ENCODE results near the gene MYO15B.

The MYO15B gene

DNA sequence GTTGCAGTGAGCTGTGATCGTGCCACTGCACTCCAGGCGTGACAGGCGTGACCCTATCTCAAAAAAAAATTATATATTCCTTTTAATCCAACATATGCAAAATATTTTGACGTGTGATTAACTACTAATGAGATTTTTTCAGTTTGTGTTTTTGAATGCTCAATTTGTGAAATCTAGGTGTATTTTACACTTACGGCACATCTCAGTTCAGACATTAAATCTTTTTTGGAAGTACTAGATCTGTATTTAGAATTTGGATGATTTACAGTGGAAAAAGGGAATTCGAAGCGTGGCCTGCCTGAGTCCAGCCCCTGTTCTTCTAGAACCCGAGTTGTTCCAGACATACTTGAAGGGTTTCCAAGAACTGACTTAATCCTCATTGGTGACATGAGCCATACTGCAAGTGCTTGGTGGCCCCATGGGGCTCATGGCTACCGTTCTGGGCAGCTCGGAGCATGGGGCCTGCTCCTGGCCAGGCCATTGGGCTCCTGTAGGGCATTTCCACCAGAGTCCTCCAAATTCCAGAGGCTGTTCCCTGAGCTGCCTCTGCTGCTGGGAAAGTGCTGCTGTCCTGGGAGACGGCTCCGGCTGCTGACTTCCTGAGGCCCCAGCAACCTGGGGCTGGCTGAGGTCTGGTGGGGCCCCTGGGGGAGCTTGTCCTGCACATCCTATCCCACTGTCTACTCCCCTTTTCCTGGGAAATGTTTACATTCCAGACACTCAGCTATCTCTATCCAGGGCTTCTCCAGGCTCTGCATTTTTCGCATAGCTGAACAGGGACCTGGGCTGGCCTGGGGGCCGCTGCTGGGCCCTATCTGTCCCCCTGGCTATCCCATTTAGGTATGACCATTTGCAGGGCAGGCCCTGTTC, 34.9 kb upstream of the MYO15B start:
- no peak for TF ChIP-seq GATA2 (IDR thresholded peaks at IDR 0.05; ENCODE audit: low read depth, low read length)
- no peak for TF ChIP-seq GATA3 (IDR thresholded peaks at IDR 0.05; ENCODE audit: low read depth, low read length)

DNA sequence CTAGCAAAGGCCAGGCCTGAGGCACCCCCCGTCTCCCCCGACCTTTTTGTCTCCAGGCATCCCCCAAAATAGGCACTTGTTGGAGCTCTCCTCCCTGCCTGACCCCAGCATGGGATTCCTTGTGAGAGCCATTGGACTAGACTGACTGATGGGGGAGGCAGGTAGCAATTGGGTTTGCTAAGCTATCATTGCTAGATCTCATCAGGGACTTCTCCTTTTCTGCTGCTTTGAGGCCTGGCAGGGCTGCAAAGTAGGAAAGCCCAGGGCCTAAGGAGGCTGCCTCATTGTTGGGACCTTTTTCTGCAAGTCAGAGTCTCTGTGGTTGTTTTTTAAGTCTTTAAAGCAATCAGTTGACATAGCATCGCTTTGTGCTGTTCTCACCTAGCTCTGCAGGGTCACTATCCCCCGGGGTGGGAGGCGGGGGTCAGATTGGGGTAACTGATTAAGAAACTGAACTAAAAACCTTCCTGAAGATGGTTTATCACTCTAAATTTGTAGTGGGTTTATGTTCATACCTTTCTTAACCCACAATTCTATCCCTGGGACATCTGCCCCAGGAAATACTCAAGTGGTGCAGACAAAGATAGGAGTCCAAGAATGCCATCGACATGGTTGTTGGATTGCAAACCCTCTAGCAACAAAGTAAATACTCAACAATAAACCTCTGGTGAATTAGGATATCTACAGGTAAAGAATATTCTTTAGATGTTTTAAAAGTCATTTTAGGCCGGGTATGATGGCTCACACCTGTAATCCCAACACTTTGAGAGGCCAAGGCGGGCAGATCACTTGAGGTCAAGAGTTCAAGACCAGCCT, 34.1 kb upstream of the MYO15B start:
- TF ChIP-seq GATA3 (IDR thresholded peaks at IDR 0.05; ENCODE audit: low read depth, low read length), result no peak
- TF ChIP-seq GATA2 (IDR thresholded peaks at IDR 0.05; ENCODE audit: low read depth, low read length), result no peak

DNA sequence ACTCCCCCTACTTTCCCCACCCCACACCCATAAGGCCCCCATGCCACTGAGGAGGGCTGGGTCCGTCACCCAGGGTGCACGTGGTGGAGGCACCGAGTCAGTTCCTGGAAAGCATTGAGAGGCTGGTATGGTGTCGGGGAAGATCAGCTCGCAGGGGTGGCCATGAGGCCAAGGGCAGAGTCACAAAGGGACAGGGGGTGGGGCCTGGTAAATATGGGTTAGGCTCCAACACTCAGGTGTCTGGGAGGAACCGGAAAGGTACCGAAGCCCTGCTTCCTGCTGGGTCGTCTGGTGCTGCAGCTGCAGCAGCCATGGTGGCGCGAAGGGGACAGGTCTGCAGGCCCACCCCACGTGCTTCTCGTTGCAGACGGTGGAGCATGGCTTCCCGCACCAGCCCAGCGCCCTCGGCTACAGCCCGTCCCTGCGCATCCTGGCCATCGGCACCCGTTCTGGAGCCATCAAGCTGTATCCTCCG, 31.9 kb upstream of the MYO15B start:
- TF ChIP-seq GATA3 (IDR thresholded peaks at IDR 0.05; ENCODE audit: low read depth, low read length), result no peak
- no peak for TF ChIP-seq GATA2 (IDR thresholded peaks at IDR 0.05; ENCODE audit: low read depth, low read length)

DNA sequence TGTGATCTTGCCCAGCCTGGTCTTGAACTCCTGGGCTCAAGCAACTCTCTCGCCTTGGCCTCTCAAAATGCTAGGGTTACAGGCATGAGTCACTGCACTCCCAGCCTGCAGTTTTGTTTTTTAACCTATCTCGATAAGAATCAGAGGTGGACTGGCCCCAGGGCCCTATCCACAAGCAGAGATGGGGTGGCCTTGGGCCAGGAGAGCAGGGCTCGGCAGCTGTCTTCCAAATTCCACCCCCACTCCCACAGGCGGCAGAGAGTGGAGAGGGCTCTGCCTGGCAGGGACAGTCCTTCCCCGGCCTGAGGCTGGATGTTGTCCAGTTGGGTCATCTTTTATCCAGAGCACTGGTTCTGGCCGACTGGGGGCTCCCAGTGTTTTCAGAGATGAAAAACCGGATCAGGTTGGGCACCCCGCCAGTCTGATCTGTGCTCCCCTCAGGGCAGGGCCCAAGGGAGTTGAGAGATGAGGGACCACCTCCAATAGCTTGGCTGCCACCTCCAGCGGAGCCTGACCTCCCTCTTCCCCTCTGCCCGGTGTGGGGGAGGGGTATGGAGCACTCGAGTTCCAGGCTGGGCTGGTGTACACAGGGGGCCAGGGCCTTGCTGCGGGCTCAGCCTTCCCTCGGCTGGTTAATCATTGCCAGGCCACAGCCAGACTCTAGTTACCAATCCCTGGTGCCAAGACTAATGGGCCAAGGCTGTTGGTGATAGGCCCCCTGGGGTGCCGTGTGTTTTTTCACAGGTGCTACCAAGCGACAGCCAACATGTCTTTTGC, 30.3 kb upstream of the MYO15B start:
- TF ChIP-seq GATA2 (IDR thresholded peaks at IDR 0.05; ENCODE audit: low read depth, low read length) (peak; percentile 88), GATA3 (IDR thresholded peaks at IDR 0.05; ENCODE audit: low read depth, low read length) (no peak)

DNA sequence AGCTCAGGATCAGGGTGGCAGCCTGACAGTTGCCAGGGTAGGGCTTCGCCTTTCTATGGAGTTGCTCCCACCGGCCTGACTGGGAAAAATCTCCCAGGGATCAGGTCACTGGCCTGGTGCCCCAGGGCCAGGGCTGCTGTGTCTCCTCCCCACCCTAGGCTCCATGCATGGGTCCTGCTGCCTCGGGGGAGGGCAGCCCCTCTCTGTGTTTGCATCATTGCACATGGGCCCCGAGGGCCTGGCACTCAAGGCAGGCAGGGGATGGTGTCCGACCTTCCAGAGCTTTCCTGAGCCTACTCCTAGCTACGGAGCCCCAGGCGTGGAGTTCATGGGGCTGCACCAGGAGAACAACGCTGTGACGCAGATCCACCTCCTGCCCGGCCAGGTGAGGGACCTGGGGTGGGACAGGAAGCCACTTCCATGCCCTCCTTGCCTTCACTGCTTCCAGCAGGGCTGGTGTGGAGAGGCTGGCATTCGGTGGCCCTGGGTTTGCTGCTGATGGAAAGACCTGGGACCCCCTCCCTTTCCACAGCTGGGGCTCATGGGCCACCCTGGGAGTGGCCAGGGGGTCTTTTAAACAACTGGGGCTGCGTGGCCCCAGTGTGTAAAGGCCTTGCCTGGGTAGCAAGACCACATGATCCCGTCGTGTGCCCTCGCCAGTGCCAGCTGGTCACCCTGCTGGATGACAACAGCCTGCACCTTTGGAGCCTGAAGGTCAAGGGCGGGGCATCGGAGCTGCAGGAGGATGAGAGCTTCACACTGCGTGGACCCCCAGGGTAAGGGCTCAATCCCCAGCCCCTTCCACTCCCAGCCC, 29.5 kb upstream of the MYO15B start:
- TF ChIP-seq GATA2 (IDR thresholded peaks at IDR 0.05; ENCODE audit: low read depth, low read length) (no peak), GATA3 (IDR thresholded peaks at IDR 0.05; ENCODE audit: low read depth, low read length) (no peak)

DNA sequence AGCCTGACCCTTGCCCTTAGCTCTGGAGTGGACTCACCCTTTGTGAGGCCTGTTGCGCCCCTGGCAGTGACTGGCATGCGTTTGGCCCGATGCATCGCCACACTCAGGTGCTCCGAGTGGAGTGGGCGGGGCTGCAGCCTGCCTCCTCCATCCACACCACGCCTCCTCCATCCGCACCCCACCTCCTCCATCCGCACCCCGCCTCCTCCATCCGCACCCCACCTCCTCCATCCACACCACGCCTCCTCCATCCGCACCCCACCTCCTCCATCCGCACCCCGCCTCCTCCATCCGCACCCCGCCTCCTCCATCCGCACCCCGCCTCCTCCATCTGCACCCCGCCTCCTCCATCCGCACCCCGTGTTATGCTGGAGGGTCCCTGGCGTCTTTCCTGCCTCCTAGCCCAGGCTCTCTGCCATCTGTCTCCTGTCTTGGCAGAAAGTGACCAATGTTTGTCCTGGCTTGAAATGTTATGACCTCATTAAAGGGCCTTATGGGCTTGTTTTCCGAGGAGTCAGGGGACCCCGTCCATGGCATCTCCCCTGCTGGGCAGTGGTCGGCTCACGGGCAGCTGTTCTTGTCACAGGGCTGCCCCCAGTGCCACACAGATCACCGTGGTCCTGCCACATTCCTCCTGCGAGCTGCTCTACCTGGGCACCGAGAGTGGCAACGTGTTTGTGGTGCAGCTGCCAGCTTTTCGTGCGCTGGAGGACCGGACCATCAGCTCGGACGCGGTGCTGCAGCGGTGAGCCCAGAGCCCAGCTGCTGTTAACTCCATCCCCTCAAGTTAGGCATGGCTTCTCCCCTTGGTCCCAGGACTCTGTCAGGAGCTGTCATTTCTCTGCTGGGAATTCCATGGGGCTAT, 28.7 kb upstream of the MYO15B start:
- TF ChIP-seq GATA3 (IDR thresholded peaks at IDR 0.05; ENCODE audit: low read depth, low read length) (no peak), GATA2 (IDR thresholded peaks at IDR 0.05; ENCODE audit: low read depth, low read length) (no peak)

DNA sequence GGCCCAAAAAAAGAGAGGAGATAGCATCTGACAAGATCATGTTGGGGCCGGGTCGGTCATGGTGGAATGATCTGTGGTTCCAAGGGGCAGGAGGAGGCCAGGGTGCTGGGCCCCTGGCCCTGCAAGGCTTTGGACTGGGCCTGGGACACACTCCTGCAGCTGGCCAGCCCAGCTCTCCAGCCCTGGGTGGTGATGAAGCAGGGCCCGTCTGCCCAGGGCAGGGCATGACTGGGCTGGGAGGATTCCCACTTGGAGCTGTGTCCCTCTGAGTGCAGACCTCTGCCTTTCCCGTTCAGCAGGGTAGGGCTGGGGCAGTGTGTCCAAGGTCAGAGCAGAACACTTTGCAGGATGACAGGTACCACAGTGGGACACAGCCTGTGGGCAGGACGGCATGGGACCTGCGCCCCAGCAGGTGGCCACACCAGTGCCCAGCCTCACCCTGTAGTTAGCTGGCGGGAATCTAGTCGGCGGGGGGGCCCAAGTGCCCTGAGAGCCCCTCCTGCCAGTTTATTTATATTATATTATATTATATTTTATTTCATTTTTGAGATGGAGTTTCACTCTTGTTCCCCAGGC, 27.6 kb upstream of the MYO15B start:
- no peak for TF ChIP-seq GATA3 (IDR thresholded peaks at IDR 0.05; ENCODE audit: low read depth, low read length)
- TF ChIP-seq GATA2 (IDR thresholded peaks at IDR 0.05; ENCODE audit: low read depth, low read length), result no peak

DNA sequence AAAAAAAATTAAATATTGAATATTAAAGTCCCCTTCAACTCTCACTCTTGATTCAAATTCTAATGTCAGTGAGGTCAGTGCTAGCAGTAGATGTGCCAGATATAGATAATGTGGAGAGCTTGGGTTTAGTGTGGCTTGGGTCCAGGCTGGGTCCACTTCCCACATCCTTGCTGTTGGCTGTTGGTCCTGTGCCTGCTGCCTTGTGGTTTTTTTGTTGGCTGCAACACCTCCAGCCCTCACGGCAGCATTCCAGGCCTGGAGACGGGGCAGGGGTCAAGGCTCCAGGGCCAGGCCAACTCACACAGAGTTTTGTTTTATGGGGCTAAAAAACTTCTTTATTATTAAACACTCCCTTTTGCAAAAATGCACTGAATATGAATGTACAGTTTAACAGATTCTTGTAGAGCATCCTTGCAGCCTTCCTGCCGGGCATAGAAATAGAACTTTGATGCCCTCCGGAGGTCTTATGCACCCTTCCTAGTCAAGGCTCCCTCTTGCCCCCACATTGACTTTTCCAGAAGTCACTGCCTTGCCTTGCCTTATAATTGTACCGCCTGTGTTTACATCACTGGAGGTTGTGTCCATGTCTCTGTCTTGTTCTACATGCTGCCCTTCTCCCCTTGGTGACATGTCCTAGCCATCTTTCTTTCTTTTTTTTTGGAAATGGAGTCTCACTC, 25.5 kb upstream of the MYO15B start:
- TF ChIP-seq GATA2 (IDR thresholded peaks at IDR 0.05; ENCODE audit: low read depth, low read length) (no peak), GATA3 (IDR thresholded peaks at IDR 0.05; ENCODE audit: low read depth, low read length) (no peak)

DNA sequence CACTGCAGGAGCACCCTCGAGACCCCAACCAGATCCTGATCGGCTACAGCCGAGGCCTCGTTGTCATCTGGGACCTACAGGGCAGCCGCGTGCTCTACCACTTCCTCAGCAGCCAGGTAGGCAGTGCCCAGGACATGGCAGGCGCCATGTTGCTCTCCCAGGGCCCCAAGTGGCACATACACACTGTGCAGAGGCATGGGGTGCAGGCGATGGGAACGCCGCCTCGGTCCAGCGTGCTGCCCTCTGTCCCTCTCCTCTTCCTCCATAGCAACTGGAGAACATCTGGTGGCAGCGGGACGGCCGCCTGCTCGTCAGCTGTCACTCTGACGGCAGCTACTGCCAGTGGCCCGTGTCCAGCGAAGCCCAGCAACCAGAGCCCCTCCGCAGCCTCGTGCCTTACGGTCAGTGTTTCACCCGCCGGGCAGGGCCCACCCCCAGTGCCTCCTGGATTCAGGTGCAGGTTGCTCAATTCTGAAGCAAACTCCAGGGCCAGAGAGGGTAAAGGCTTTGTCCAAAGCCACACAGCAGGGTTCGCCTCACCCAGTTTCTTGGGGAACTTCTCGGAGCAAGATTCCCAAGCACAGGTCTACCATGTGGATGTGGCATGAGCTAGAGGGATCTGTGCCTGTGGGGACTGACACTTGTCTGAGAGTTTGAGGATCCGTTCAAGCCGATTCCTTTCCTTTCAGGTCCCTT, 24.4 kb upstream of the MYO15B start:
- TF ChIP-seq GATA3 (IDR thresholded peaks at IDR 0.05; ENCODE audit: low read depth, low read length) (no peak), GATA2 (IDR thresholded peaks at IDR 0.05; ENCODE audit: low read depth, low read length) (no peak)

DNA sequence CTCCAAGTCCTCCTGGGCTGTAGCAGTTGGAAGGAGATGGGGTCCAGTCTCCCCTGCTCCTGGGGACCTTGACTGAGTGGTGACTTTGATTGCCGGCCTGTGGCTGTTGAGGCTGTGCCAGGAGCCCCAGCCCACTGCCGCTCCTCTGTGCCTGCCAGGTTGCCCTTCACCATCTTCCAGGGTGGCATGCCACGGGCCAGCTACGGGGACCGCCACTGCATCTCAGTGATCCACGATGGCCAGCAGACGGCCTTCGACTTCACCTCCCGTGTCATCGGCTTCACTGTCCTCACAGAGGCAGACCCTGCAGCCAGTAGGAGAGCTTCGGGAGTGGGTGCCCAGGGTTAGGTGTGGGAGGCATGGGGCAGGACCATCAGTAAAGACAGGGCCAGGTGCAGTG, 23.4 kb upstream of the MYO15B start:
- TF ChIP-seq GATA2 (IDR thresholded peaks at IDR 0.05; ENCODE audit: low read depth, low read length), result no peak
- no peak for TF ChIP-seq GATA3 (IDR thresholded peaks at IDR 0.05; ENCODE audit: low read depth, low read length)

DNA sequence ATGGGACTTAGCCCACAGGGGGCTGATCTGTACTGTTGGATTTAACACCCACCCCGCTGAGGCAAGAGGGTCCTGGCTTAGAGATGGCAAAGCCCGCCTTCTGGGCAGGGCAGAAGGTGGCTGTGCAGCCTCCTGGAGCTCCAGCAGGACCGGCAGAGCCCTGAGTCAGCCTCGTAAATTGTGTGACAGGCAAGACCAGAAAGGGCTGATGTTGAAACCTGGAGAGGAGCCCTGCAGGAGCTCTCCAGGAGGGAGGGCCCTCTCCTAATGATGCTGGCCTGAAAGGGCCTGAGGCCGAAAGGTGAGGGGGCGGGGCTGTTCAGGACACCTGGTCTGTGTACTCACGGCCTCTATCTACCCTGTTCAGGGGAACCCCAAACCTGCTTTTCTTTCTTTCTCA, 22.5 kb upstream of the MYO15B start:
- TF ChIP-seq GATA3 (IDR thresholded peaks at IDR 0.05; ENCODE audit: low read depth, low read length), result no peak
- TF ChIP-seq GATA2 (IDR thresholded peaks at IDR 0.05; ENCODE audit: low read depth, low read length), result no peak

Measured in SH-SY5Y (cell line).